Esophagus (tissue), 2 donors: ENCODE results near the gene SUPT20HL1. TPM values are rescaled to one million over a fixed set of nuclear protein-coding genes. Genes with fewer than 3 reads are reported as not detected.
"Not testable (repeated sequence)": the region's sequence is repeated elsewhere in the genome, so short reads cannot be mapped to it uniquely, and the experiment has no call there.

ENCODE experiments used
- H3K27ac ChIP-seq, 2 donors: one replicate each; pipeline ENCODE4 v1.5.1; 2013; ENCODE audit warnings: low read depth in 2 of 2, mild to moderate bottlenecking in 2 of 2, inconsistent platforms in 1 of 2, low read length in 1 of 2, moderate library complexity in 1 of 2
- H3K27me3 ChIP-seq, 2 donors: one replicate each; pipeline ENCODE4 v1.6.1; 2013; ENCODE audit warnings: low read length in 2 of 2, control low read depth in 1 of 2, mild to moderate bottlenecking in 1 of 2; ENCODE audit not compliant: insufficient read depth in 2 of 2, control insufficient read depth in 1 of 2
- H3K36me3 ChIP-seq, 2 donors: one replicate each; pipeline ENCODE4 v1.6.1; 2013; ENCODE audit warnings: low read length in 1 of 2; ENCODE audit not compliant: control insufficient read depth in 2 of 2, insufficient read depth in 2 of 2
- H3K4me1 ChIP-seq, 2 donors: one replicate each; pipeline ENCODE4 v1.6.1; 2013; ENCODE audit warnings: low read length in 1 of 2; ENCODE audit not compliant: control insufficient read depth in 2 of 2, insufficient read depth in 2 of 2
- H3K4me3 ChIP-seq, 2 donors: one replicate each; pipeline ENCODE4 v1.5.1; 2013; ENCODE audit warnings: low read length in 2 of 2, mild to moderate bottlenecking in 2 of 2, low read depth in 1 of 2, moderate library complexity in 1 of 2
- H3K9me3 ChIP-seq, 2 donors: one replicate each; pipeline ENCODE4 v1.6.1; 2013; ENCODE audit warnings: mild to moderate bottlenecking in 2 of 2, low read depth in 1 of 2, low read length in 1 of 2, moderate library complexity in 1 of 2; ENCODE audit not compliant: control insufficient read depth in 2 of 2, insufficient read depth in 1 of 2
- WGBS, 2 donors: extraction: QIAGEN DNeasy Blood & Tissue Kit; methylation state at CpG; one replicate each; pipeline ENCODE4 v1.1.7; 2013; 5-methylcytosine and 5-hydroxymethylcytosine counted together
- polyA plus RNA-seq, 2 donors: library from polyadenylated mRNA; stranded (reverse); fragments of 200-250 nt; gene quantifications; one replicate each; pipeline ENCODE4 v1.2.3, GENCODE V29; 2013
- donor health status: healthy with polysubstance abuse.
- donor health status: Bipolar disorder and iron deficiency.

The SUPT20HL1 gene
- polyA plus RNA-seq, 2 donors, result not detected

DNA sequence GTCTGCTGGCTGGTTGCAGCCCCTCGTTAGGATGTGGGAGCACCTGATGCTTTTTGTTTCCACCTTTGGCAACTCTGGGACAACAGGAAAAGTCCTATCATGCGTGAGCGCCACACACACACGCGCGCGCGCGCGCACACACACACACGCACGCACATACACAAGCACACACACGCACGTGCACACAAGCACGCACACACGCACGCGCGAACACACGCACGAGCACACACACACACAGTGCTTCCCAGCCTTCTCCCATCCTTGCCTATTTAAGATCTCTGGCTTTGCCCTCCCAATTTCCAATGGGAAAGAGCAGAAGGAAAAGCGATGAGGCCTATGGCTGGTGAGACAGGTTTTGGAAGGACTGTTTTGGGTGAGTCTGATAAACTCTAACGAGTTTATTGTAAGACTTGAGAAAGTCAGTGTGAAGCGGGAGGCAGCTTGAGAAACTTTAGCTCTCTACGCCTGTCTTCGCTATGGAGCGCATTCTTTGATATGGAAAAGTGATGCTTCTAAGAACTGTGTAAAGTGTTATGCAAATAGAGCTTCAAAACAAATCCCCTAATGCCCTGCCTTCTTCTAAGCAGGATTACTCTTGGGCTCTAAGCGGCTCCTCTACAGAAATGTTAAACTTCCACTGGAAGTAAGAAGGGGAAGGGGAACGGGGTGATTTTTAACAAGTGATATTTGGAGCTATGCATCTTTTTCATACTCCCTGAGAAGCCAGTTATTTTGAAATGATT, 11.8 kb downstream of the SUPT20HL1 start:
- Histone ChIP-seq H3K36me3 (no peaks in the 10 kb centered on the region), H3K27me3 (peaks cover 0 to 3% of the 10 kb centered on the region in 2 donors)
- 61 to 83% methylated on average over 29 of the region's 29 CpGs for WGBS, 2 donors

GRCh38 chrX:24375600-24376131, 15.2 kb downstream of the SUPT20HL1 start:
- no peak overlapping the region for H3K27ac ChIP-seq
- H3K36me3 ChIP-seq, result no peaks in the 10 kb centered on the region
- peaks cover 0 to 3% of the 10 kb centered on the region in 2 donors for H3K27me3 ChIP-seq
- 58 to 80% methylated on average over 12 of the region's 12 CpGs for WGBS, 2 donors
- no peaks in the 10 kb centered on the region for H3K4me1 ChIP-seq
- H3K4me3 ChIP-seq, result no peak overlapping the region
- H3K9me3 ChIP-seq, result no peaks in the 10 kb centered on the region

More for the DNA sequence above, 11.8 kb downstream of the SUPT20HL1 start:
- Histone ChIP-seq H3K9me3 (no peaks in the 10 kb centered on the region), H3K27ac (no peak overlapping the region), H3K4me1 (no peaks in the 10 kb centered on the region), H3K4me3 (no peak overlapping the region)

DNA sequence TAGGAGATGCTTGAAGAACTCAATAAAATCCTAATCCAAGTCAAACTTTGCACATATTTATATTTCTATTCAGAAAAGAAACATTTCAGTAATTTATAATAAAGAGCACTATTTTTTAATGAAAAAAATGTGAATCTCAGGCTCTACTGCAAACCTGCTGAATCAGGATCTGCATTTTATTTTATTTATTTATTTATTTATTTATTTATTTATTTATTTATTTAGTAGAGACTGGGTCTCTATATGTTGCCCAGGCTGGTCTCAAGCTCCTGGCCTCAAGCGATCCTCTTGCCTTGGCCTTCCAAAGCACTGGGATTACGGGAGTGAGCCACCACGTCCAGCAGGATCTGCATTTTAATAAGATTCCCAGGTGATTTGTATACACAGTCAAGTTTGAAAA, 16.0 kb downstream of the SUPT20HL1 start:
- H3K4me3 ChIP-seq, result no peak overlapping the region
- H3K9me3 ChIP-seq, result no peaks in the 10 kb centered on the region
- no peaks in the 10 kb centered on the region for H3K27me3 ChIP-seq
- H3K4me1 ChIP-seq, result no peaks in the 10 kb centered on the region
- 78 to 96% methylated on average over 3 of the region's 3 CpGs for WGBS, 2 donors
- no peak overlapping the region for H3K27ac ChIP-seq
- H3K36me3 ChIP-seq, result no peaks in the 10 kb centered on the region

GRCh38 chrX:24377195-24377594, 16.8 kb downstream of the SUPT20HL1 start:
- WGBS, 2 donors, result 56 to 78% methylated on average over 2 of the region's 2 CpGs
- no peaks in the 10 kb centered on the region for H3K9me3 ChIP-seq
- H3K36me3 ChIP-seq, result no peaks in the 10 kb centered on the region
- no peaks in the 10 kb centered on the region for H3K4me1 ChIP-seq
- H3K4me3 ChIP-seq, result no peak overlapping the region
- H3K27me3 ChIP-seq, result no peaks in the 10 kb centered on the region
- H3K27ac ChIP-seq, result no peak overlapping the region

DNA sequence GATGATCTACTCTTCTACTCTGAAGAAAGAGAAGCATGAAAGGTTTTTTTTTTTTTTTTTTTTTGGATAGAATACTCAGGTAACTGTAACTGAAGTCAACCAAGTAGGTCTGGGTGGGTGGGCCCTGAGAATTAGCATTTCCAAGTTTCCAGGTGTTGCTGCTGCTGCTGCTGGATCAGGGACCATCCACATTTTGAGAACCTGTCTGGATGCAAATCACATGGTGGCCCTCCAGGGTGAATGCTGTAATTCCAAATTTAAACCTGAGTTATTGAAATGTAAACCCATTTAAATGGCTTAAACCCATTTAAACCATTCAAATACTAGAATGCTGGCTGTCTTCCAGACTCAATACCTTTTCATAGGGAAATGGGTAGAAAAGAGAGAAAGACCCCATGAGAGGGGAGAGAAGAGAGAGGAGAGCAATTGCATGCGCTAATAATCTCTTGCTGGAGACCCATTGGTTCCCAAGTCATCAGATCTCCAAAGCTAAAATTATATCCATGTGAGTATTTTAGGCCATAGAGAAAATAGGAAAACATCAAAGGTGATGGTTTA, 17.6 kb downstream of the SUPT20HL1 start:
- WGBS, 2 donors, result 54 to 96% methylated on average over 1 of the region's 1 CpG
- Histone ChIP-seq H3K9me3 (no peaks in the 10 kb centered on the region), H3K36me3 (no peaks in the 10 kb centered on the region), H3K27ac (no peak overlapping the region), H3K4me1 (no peaks in the 10 kb centered on the region), H3K27me3 (no peaks in the 10 kb centered on the region), H3K4me3 (no peak overlapping the region)

DNA sequence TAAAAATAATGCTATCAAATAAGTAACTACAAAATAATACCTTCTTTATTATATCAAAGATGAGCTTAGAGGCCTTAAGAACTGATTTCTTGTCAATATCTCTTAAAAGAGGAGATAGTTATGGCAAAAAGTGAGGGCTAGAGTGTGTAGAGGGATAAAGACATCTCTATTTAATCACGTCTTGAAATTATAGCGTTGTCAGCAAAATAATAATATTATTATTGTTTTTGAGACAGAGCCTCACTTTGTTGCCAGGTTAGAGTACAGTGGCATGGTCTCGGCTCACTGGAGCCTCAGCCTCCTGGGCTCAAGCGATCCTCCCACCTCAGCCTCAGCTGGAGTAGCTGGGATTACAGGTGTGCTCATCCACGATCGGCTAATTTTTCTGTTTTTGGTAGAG, 18.3 kb downstream of the SUPT20HL1 start:
- Histone ChIP-seq H3K4me3 (no peak overlapping the region), H3K9me3 (no peaks in the 10 kb centered on the region), H3K4me1 (no peaks in the 10 kb centered on the region), H3K36me3 (no peaks in the 10 kb centered on the region), H3K27me3 (no peaks in the 10 kb centered on the region), H3K27ac (no peak overlapping the region)
- 76 to 95% methylated on average over 6 of the region's 6 CpGs for WGBS, 2 donors

DNA sequence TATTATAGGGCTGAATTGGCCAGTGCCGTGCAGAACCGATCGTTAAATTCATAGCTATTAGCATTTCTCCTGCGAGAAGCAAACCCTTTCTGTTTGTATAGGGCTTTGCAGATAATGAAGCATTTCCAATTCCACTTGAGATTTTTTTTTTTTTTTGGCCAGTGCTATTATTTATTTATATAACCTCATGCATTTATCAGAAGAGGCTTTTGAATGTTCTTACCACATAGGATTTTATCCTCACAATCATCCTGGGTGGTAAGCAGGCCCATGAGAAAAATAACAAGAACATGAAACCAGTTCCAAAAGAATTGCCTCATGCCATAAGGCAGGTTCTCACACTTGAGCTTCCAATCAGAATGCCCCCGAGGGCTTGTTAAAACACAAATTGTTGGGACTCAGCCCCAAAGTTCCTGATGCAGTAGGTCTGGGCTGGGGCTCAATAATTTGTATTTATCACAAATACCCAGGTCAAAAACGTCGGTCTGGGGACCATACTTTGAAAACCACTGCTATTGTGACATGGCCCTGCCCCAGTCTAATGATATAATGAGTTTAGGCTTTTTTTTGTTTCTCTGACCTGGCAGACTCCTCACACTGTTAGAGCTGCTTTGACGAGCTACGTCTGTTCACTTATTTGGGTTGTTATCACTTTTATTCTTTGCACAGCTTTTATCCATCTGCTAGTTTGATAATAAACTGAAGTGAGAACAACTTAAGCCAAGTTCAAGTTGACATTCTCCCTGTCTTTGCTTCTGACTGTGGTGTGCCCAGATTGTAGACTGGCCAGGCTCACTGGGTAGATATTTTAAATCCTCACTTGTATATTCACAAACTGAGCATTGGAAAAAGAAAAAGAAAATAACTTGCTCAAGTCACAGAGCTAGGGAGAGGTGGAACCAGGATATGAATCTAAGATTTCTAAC, 20.1 kb downstream of the SUPT20HL1 start:
- no peak overlapping the region for H3K4me3 ChIP-seq
- no peaks in the 10 kb centered on the region for H3K27me3 ChIP-seq
- H3K27ac ChIP-seq, result no peak overlapping the region
- 37 to 42% methylated on average over 9 of the region's 9 CpGs for WGBS, 2 donors
- no peaks in the 10 kb centered on the region for H3K4me1 ChIP-seq
- H3K36me3 ChIP-seq, result no peaks in the 10 kb centered on the region
- no peaks in the 10 kb centered on the region for H3K9me3 ChIP-seq

DNA sequence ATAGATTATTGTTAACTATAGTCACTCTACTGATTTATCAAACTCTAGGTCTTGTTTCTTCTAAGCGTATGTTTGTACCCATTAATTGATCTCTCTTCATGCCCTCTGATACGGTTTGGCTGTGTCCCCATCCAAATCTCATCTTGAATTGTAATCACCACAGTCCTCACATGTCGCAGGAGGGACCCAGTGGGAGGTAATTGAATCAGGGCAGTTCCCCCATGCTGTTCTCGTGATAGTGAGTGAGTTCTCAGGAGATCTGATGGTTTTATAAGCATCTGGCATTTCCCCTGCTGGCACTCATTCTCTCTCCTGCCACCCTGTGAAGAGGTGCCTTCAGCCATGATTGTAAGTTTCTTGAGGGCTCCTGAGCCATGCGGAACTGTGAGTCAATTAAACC, 21.9 kb downstream of the SUPT20HL1 start:
- WGBS, 2 donors, result 77 to 90% methylated on average over 5 of the region's 5 CpGs
- not testable (repeated sequence) for H3K27ac ChIP-seq, H3K36me3 ChIP-seq, H3K9me3 ChIP-seq, H3K4me1 ChIP-seq, H3K27me3 ChIP-seq, H3K4me3 ChIP-seq

GRCh38 chrX:24387724-24388123, 27.3 kb downstream of the SUPT20HL1 start:
- H3K4me3 ChIP-seq, result no peak overlapping the region
- H3K36me3 ChIP-seq, result no peaks in the 10 kb centered on the region
- H3K9me3 ChIP-seq, result no peaks in the 10 kb centered on the region
- no peaks in the 10 kb centered on the region for H3K4me1 ChIP-seq
- H3K27ac ChIP-seq, result no peak overlapping the region
- WGBS, 2 donors, result 72 to 88% methylated on average over 2 of the region's 2 CpGs
- no peaks in the 10 kb centered on the region for H3K27me3 ChIP-seq
